ENCODE results near the gene KRTAP10-8. TPM values are rescaled to one million over a fixed set of nuclear protein-coding genes. Genes with fewer than 3 reads are reported as not detected.
"Not testable (repeated sequence)": the region's sequence is repeated elsewhere in the genome, so short reads cannot be mapped to it uniquely, and the experiment has no call there.

The KRTAP10-8 gene
- total RNA-seq, 2 experiments from 2014 or later = not detected

DNA sequence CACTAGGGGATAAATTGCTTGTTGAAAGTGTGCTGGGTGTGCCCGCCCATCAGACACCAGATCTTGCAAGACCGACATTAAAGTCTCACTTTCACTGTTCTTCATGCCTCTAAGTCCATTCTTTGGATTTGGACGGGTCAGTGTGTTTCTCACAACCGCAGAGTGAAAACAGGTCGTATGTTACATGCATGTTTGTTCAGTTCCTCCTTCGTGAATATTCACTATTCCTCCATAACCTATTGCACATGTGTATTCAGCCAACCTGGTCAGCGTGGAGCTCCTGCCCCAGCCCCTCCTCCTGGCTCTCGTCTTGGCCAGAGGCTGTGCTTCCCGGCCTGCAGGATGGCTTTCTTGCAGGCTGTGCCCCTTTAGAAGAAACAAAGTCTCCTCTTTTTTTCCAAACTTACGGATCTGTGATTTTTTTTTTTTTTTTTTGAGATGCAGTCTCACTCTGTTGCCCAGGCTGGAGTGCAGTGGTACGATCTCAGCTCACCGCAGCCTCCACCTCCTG, 17.4 kb upstream of the KRTAP10-8 start:
- H3K4me1 Mint-ChIP-seq (ENCODE audit: low read depth) = no peaks in the 10 kb centered on the region
- H3K27ac Mint-ChIP-seq = no peak overlapping the region
- no peak overlapping the region for H3K4me3 Mint-ChIP-seq
- ChIA-PET CTCF (no interaction called here), POLR2A (no interaction called here)
- intact Hi-C loops (cut with micrococcal nuclease) = no loop called here
- H3K27me3 Mint-ChIP-seq = peaks cover under 1% of the 10 kb centered on the region
- DNase-seq = no peak
- peaks cover 2% of the 10 kb centered on the region for H3K9me3 Mint-ChIP-seq
- no peaks in the 10 kb centered on the region for H3K36me3 Mint-ChIP-seq

- Mint-ChIP-seq H3K27me3 (no peaks in the 10 kb centered on the region), H3K36me3 (no peaks in the 10 kb centered on the region), H3K27ac (no peak overlapping the region), H3K4me3 (no peak overlapping the region), H3K4me1 (ENCODE audit: low read depth) (no peaks in the 10 kb centered on the region), H3K9me3 (peaks cover 2% of the 10 kb centered on the region)
- intact Hi-C loops (cut with micrococcal nuclease) = no loop called here
- DNase-seq = no peak
- POLR2A ChIA-PET = no interaction called here
- CTCF ChIA-PET = no interaction called here
Measured at GRCh38 chr21:44595524-44595923, 16.4 kb upstream of the KRTAP10-8 start.

GRCh38 chr21:44596068-44596725, 15.7 kb upstream of the KRTAP10-8 start:
- no peak for DNase-seq
- Mint-ChIP-seq H3K27me3 (no peaks in the 10 kb centered on the region), H3K27ac (no peak overlapping the region), H3K36me3 (no peaks in the 10 kb centered on the region), H3K4me1 (ENCODE audit: low read depth) (no peaks in the 10 kb centered on the region), H3K4me3 (no peak overlapping the region), H3K9me3 (peaks cover 2% of the 10 kb centered on the region)
- intact Hi-C loops (cut with micrococcal nuclease) = no loop called here
- CTCF ChIA-PET = no interaction called here
- POLR2A ChIA-PET = no interaction called here

- no peaks in the 10 kb centered on the region for H3K27me3 Mint-ChIP-seq
- no peak overlapping the region for H3K27ac Mint-ChIP-seq
- POLR2A ChIA-PET = no interaction called here
- DNase-seq = no peak
- H3K9me3 Mint-ChIP-seq = peaks cover 2% of the 10 kb centered on the region
- intact Hi-C loops (cut with micrococcal nuclease) = no loop called here
- H3K4me1 Mint-ChIP-seq (ENCODE audit: low read depth) = no peaks in the 10 kb centered on the region
- CTCF ChIA-PET = no interaction called here
- H3K36me3 Mint-ChIP-seq = no peaks in the 10 kb centered on the region
- no peak overlapping the region for H3K4me3 Mint-ChIP-seq
Measured at GRCh38 chr21:44598061-44598460, 13.8 kb upstream of the KRTAP10-8 start.

DNA sequence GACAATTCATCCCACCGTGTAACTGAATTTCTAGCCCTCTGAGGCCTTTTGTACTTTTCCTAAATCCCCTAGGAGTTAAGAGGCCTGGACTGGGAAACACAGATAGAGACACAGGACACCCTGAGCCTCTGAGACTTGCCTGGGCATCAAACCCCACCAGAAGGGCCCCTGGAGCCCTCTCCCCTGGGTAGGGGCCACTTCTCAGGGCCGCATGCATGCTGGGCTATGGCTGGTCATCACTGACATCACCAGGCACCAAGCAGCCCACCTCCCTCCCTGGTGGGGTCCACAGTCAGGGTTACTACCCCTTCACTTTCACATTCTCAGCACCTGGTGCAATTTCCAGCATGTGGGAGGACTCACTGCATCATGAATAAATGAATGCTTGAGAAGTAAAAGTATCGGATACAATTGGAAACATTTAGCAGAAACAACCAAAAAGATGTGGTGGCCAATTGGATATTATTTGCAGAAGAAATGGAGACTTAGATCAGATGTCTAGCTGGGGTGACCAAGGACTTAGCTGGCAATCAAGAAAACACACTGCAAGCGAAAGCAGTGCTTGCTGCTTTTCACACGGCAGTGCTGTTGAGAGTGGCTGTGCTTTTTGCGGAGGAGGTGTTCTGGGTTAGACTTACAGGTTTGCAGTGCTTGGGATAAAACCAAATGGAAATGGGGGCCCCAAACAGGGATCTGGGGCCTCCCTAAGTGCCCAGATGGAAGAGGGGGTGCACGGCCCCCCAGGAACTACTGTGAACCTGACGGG, 12.4 kb upstream of the KRTAP10-8 start:
- intact Hi-C loops (cut with micrococcal nuclease) = no loop called here
- POLR2A ChIA-PET = no interaction called here

DNA sequence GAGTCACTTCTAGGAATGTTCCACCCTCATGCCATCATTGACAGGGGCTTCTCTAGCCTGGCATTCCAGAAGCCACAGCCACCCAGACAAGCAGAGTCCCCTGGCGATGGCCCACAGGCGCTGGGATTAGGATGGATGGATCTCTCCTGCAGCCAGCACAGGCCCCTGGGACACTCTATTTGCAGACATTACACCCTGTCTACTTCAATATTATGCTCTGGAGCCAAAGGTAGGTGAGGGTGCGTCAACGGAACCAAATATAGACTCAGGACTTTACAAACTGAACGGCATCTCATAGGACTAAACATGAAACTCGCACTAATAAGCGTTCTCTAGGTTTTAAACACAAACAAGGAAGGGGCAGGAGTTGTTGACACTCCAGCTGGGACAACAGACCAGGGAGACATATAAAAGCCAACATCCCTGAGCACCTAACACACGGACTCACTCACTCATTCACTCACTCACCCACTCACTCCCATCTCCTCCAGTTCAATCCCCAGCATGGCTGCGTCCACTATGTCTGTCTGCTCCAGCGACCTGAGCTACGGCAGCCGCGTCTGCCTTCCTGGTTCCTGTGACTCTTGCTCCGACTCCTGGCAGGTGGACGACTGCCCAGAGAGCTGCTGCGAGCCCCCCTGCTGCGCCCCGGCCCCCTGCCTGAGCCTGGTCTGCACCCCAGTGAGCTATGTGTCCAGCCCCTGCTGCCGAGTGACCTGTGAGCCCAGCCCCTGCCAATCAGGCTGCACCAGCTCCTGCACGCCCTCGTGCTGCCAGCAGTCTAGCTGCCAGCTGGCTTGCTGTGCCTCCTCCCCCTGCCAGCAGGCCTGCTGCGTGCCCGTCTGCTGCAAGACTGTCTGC, 11.5 kb upstream of the KRTAP10-8 start, which contains the start of gene KRTAP10-7:
TSS of gene KRTAP10-7 (plus strand) at position 480 of the 861 bp plus-strand sequence. CDS start at position 505, 25 bp downstream.
- H3K27me3 Mint-ChIP-seq; CTCF ChIA-PET; POLR2A ChIA-PET; H3K9me3 Mint-ChIP-seq; H3K4me3 Mint-ChIP-seq; H3K4me1 Mint-ChIP-seq (ENCODE audit: low read depth); H3K27ac Mint-ChIP-seq; DNase-seq; intact Hi-C loops (cut with micrococcal nuclease); H3K36me3 Mint-ChIP-seq: not testable (repeated sequence)

More for the DNA sequence above, 12.4 kb upstream of the KRTAP10-8 start:
- Mint-ChIP-seq H3K4me3 (no peak overlapping the region), H3K9me3 (peaks cover 2% of the 10 kb centered on the region), H3K4me1 (ENCODE audit: low read depth) (no peaks in the 10 kb centered on the region), H3K27me3 (no peaks in the 10 kb centered on the region), H3K36me3 (no peaks in the 10 kb centered on the region), H3K27ac (no peak overlapping the region)
- DNase-seq = no peak
- CTCF ChIA-PET = no interaction called here

- H3K4me3 Mint-ChIP-seq; H3K4me1 Mint-ChIP-seq (ENCODE audit: low read depth); DNase-seq; CTCF ChIA-PET; H3K9me3 Mint-ChIP-seq; H3K36me3 Mint-ChIP-seq; intact Hi-C loops (cut with micrococcal nuclease); H3K27ac Mint-ChIP-seq; H3K27me3 Mint-ChIP-seq; POLR2A ChIA-PET: not testable (repeated sequence)
Measured at GRCh38 chr21:44601091-44601490, 10.8 kb upstream of the KRTAP10-8 start.

- Mint-ChIP-seq H3K9me3 (peaks cover 4% of the 10 kb centered on the region), H3K4me1 (ENCODE audit: low read depth) (no peaks in the 10 kb centered on the region), H3K27me3 (no peaks in the 10 kb centered on the region), H3K36me3 (no peaks in the 10 kb centered on the region), H3K4me3 (no peak overlapping the region), H3K27ac (no peak overlapping the region)
- ChIA-PET CTCF (no interaction called here), POLR2A (no interaction called here)
- intact Hi-C loops (cut with micrococcal nuclease) = no loop called here
- DNase-seq = no peak
Measured at GRCh38 chr21:44601596-44602462, 10.1 kb upstream of the KRTAP10-8 start.

GRCh38 chr21:44602463-44602850, 9.4 kb upstream of the KRTAP10-8 start:
- Mint-ChIP-seq H3K27ac (no peak overlapping the region), H3K4me1 (ENCODE audit: low read depth) (no peaks in the 10 kb centered on the region), H3K4me3 (no peak overlapping the region), H3K9me3 (peaks cover 4% of the 10 kb centered on the region), H3K36me3 (no peaks in the 10 kb centered on the region), H3K27me3 (no peaks in the 10 kb centered on the region)
- intact Hi-C loops (cut with micrococcal nuclease) = no loop called here
- DNase-seq = no peak
- ChIA-PET POLR2A (no interaction called here), CTCF (no interaction called here)

DNA sequence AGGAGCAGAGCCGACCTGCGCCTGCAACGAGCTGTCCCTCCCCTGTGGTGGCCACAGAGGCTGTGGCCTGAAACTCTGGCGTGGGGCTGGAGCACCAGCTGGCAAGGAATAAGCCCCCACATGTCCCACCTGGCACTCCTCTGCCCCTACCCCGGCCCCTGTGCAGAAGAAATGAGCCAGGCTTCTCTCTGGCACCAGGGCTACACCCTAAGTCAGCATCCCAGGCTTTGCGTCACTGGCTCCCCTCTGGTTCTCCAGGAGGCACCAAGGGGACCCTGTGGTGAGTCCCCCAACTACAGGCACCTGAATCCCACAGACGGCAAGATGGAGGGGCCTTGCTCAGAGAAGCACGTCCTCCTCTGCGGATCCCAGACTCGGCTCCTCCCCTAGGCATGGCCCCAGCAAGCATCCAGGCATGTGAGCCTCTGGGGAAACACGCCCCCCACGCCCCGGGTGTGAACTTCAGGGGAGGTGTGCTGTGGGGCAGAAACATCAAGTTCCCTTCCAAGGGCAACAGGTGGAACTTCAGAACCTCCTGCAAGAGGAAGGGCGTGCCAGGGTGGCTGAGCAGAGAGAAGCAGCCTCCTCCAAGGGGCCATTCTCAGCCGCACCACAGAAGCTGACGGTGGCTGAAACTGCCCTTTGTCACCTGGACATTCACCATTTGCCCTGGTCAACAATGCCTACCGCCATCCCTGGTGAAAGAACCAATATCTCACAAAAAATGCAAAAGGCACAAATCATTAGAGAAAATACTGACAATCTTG, 8.6 kb upstream of the KRTAP10-8 start:
- Mint-ChIP-seq H3K4me1 (ENCODE audit: low read depth) (no peaks in the 10 kb centered on the region), H3K27ac (no peak overlapping the region), H3K36me3 (no peaks in the 10 kb centered on the region), H3K27me3 (no peaks in the 10 kb centered on the region), H3K9me3 (peaks cover 4% of the 10 kb centered on the region), H3K4me3 (no peak overlapping the region)
- intact Hi-C loops (cut with micrococcal nuclease) = no loop called here
- ChIA-PET POLR2A (no interaction called here), CTCF (no interaction called here)
- DNase-seq = no peak

GRCh38 chr21:44603911-44604310, 8.0 kb upstream of the KRTAP10-8 start:
- CTCF ChIA-PET = no interaction called here
- POLR2A ChIA-PET = no interaction called here
- H3K36me3 Mint-ChIP-seq = no peaks in the 10 kb centered on the region
- intact Hi-C loops (cut with micrococcal nuclease) = no loop called here
- no peak overlapping the region for H3K4me3 Mint-ChIP-seq
- H3K27ac Mint-ChIP-seq = no peak overlapping the region
- peaks cover 3% of the 10 kb centered on the region for H3K9me3 Mint-ChIP-seq
- H3K27me3 Mint-ChIP-seq = no peaks in the 10 kb centered on the region
- no peaks in the 10 kb centered on the region for H3K4me1 Mint-ChIP-seq (ENCODE audit: low read depth)
- DNase-seq = no peak

All from activated CD4-positive, alpha-beta memory T cell treated with anti-CD3 and anti-CD28 coated beads for 36 hours (primary cell).